Naive thymus-derived CD8-positive, alpha-beta T cell (primary cell): ENCODE results near the gene GBP4. TPM values are rescaled to one million over a fixed set of nuclear protein-coding genes. Genes with fewer than 3 reads are reported as not detected.
"Not testable (repeated sequence)": the region's sequence is repeated elsewhere in the genome, so short reads cannot be mapped to it uniquely, and the experiment has no call there.

Experiments
- ATAC-seq, 2 donors: fragments of 150-1000 bp; cut with Tn5 transposase in 1 of 2; sonication (Bioruptor Pico), chemical (Tn5 transposase) in 1 of 2; 1 replicate in 1 of 2; 2 replicates in 1 of 2; pipeline ENCODE4 v1.10.0; 2021; ENCODE audit warnings: mild to moderate bottlenecking in 2 of 2, moderate library complexity in 2 of 2
- POLR2A ChIA-PET: fragments of 350-600 bp; sonication (Branson Sonifier 250); formaldehyde crosslinking; loops from one replicate; lab custom pipeline; 2021; ENCODE audit warnings: antibody characterized with exemption; lab: Charles Lee
- DNase-seq, 10 donors: peaks; one replicate each; pipeline versions ENCODE4 v3.0.0 to v3.0.0-alpha.2; 2020 to 2022
- H3K27ac Mint-ChIP-seq, 10 donors: one replicate each; pipeline ENCODE4 v1.8.0; 2020 to 2022; ENCODE audit warnings: mild to moderate bottlenecking in 10 of 10, mixed read lengths in 10 of 10, moderate library complexity in 4 of 10, inconsistent platforms in 1 of 10
- H3K27me3 Mint-ChIP-seq, 5 donors: one replicate each; pipeline ENCODE4 v1.8.0; 2021 to 2022; ENCODE audit warnings: mixed read lengths in 5 of 5
- H3K36me3 Mint-ChIP-seq, 3 donors: one replicate each; pipeline ENCODE4 v1.8.0; 2020 to 2022; ENCODE audit warnings: mixed read lengths in 3 of 3, mild to moderate bottlenecking in 2 of 3, inconsistent platforms in 1 of 3
- H3K4me1 Mint-ChIP-seq, 4 donors: one replicate each; pipeline ENCODE4 v1.8.0; 2021 to 2022; ENCODE audit warnings: mixed read lengths in 4 of 4
- H3K4me3 Mint-ChIP-seq, 10 donors: one replicate each; pipeline ENCODE4 v1.8.0; 2020 to 2022; ENCODE audit warnings: mild to moderate bottlenecking in 10 of 10, mixed read lengths in 10 of 10, moderate library complexity in 6 of 10, inconsistent platforms in 1 of 10
- H3K9me3 Mint-ChIP-seq, 9 donors: one replicate each; pipeline ENCODE4 v1.8.0; 2020 to 2022; ENCODE audit warnings: mixed read lengths in 9 of 9, mild to moderate bottlenecking in 3 of 9, inconsistent platforms in 1 of 9, moderate library complexity in 1 of 9
- polyA plus RNA-seq, 3 donors: library from polyadenylated mRNA; unstranded; fragments of 300-500 nt; fragmentation: Illumina TruSeq; gene quantifications; one replicate each; pipeline ENCODE4 v1.2.3, GENCODE V29; 2021
- total RNA-seq, 8 experiments: library from RNA in 2 of 8; stranded (reverse) in 2 of 8; gene quantifications; one replicate each; pipeline ENCODE4 v1.2.3 and lab custom pipeline; 2021 to 2026

The GBP4 gene
- total RNA-seq (10 to 100 TPM; 23.1 to 27.2 TPM), polyA plus RNA-seq (10 to 100 TPM; 32.3 to 37.5 (median 32.4) TPM), total RNA-seq (lab: John Stamatoyannopoulos, UW) (52.0 to 280 (median 77.0) reads per million in 6 experiments)

- Mint-ChIP-seq H3K4me1 (peaks cover 20 to 81% (median 69%) of the 10 kb centered on the region in 4 donors), H3K36me3 (peaks cover 18 to 46% (median 32%) of the 10 kb centered on the region in 3 donors), H3K27me3 (no peaks in the 10 kb centered on the region), H3K4me3 (peak within 1 kb of the TSS; percentile 90 to 99 (median 96)), H3K27ac (peak within 1 kb of the TSS; percentile 93 to 100 (median 97)), H3K9me3 (peaks cover 0 to 4% (median 2%) of the 10 kb centered on the region in 9 donors)
- ATAC-seq = peak; percentile 71 to 76
- peak; percentile 5 to 65 (median 32) for DNase-seq
- POLR2A ChIA-PET = interaction anchor here (1.0 to 3.0 kb wide), 6 partner anchors 61 to 113 kb away, joined by 3 to 12 read pairs (median 3); partner anchors contain the start of genes GBP2 and GBP5
Observed at GRCh38 chr1:89198491-89199072, at the start of gene GBP4. GBP4 (minus strand) TSS chr1:89198942; CDS start chr1:89198834, 108 bp downstream.

GRCh38 chr1:89243046-89243445 is 44.3 kb upstream of the GBP4 start:
- H3K27ac Mint-ChIP-seq = no peak overlapping the region
- no peaks in the 10 kb centered on the region for H3K27me3 Mint-ChIP-seq
- H3K9me3 Mint-ChIP-seq = peaks cover 0 to 25% (median 8%) of the 10 kb centered on the region in 9 donors
- no peak for ATAC-seq
- no peak overlapping the region for H3K4me3 Mint-ChIP-seq
- peaks cover 7 to 24% (median 18%) of the 10 kb centered on the region in 4 donors for H3K4me1 Mint-ChIP-seq
- peaks cover 0 to 30% (median 15%) of the 10 kb centered on the region in 3 donors for H3K36me3 Mint-ChIP-seq
- POLR2A ChIA-PET = no interaction called here
- no peak for DNase-seq

- Mint-ChIP-seq H3K27ac (no peak overlapping the region), H3K4me3 (no peak overlapping the region), H3K27me3 (no peaks in the 10 kb centered on the region), H3K4me1 (peaks cover 0 to 1% (median 0%) of the 10 kb centered on the region in 4 donors), H3K36me3 (peaks cover 3 to 16% (median 12%) of the 10 kb centered on the region in 3 donors), H3K9me3 (peaks cover 0 to 31% (median 12%) of the 10 kb centered on the region in 9 donors)
- ATAC-seq = no peak
- no peak for DNase-seq
- POLR2A ChIA-PET = no interaction called here
Observed at GRCh38 chr1:89221341-89221740, 22.6 kb upstream of the GBP4 start.

GRCh38 chr1:89219851-89220250 is 21.1 kb upstream of the GBP4 start:
- H3K4me3 Mint-ChIP-seq, POLR2A ChIA-PET, H3K4me1 Mint-ChIP-seq, ATAC-seq, H3K27me3 Mint-ChIP-seq, DNase-seq, H3K27ac Mint-ChIP-seq: not testable (repeated sequence)
- H3K36me3 Mint-ChIP-seq = peaks cover 3 to 19% (median 12%) of the 10 kb centered on the region in 3 donors
- H3K9me3 Mint-ChIP-seq = peaks cover 0 to 16% (median 6%) of the 10 kb centered on the region in 9 donors

GRCh38 chr1:89218941-89219340 is 20.2 kb upstream of the GBP4 start:
- H3K4me1 Mint-ChIP-seq, ATAC-seq, H3K4me3 Mint-ChIP-seq, H3K27me3 Mint-ChIP-seq, DNase-seq, H3K27ac Mint-ChIP-seq, POLR2A ChIA-PET: not testable (repeated sequence)
- Mint-ChIP-seq H3K9me3 (peaks cover 0 to 12% (median 6%) of the 10 kb centered on the region in 9 donors), H3K36me3 (peaks cover 3 to 19% (median 12%) of the 10 kb centered on the region in 3 donors)

- DNase-seq = no peak
- POLR2A ChIA-PET = interaction anchor here (0.5 kb wide), 1 partner anchor 42 kb away, joined by 3 read pairs; no protein-coding TSS in a partner anchor
- H3K4me3 Mint-ChIP-seq = no peak overlapping the region
- peaks cover 0 to 2% (median 1%) of the 10 kb centered on the region in 4 donors for H3K4me1 Mint-ChIP-seq
- peaks cover 3 to 30% (median 13%) of the 10 kb centered on the region in 3 donors for H3K36me3 Mint-ChIP-seq
- ATAC-seq = no peak
- no peak overlapping the region for H3K27ac Mint-ChIP-seq
- H3K9me3 Mint-ChIP-seq = peaks cover 0 to 29% (median 11%) of the 10 kb centered on the region in 9 donors
- no peaks in the 10 kb centered on the region for H3K27me3 Mint-ChIP-seq
Observed at GRCh38 chr1:89213347-89213746, 14.6 kb upstream of the GBP4 start.

- POLR2A ChIA-PET = no interaction called here
- ATAC-seq (no peak), DNase-seq (no peak)
- peaks cover 0 to 28% (median 10%) of the 10 kb centered on the region in 9 donors for H3K9me3 Mint-ChIP-seq
- peaks cover 2 to 26% (median 11%) of the 10 kb centered on the region in 3 donors for H3K36me3 Mint-ChIP-seq
- peaks cover 0 to 2% (median 2%) of the 10 kb centered on the region in 4 donors for H3K4me1 Mint-ChIP-seq
- no peak overlapping the region for H3K4me3 Mint-ChIP-seq
- H3K27ac Mint-ChIP-seq = no peak overlapping the region
- H3K27me3 Mint-ChIP-seq = no peaks in the 10 kb centered on the region
Observed at GRCh38 chr1:89211035-89211634, 12.4 kb upstream of the GBP4 start.

- POLR2A ChIA-PET = no interaction called here
- H3K27ac Mint-ChIP-seq = peak overlapping the region in 1 of 10 donors; percentile 29
- DNase-seq = no peak
- peaks cover 2 to 18% (median 15%) of the 10 kb centered on the region in 4 donors for H3K4me1 Mint-ChIP-seq
- peaks cover 0 to 48% (median 23%) of the 10 kb centered on the region in 9 donors for H3K9me3 Mint-ChIP-seq
- peaks cover 7 to 59% (median 28%) of the 10 kb centered on the region in 3 donors for H3K36me3 Mint-ChIP-seq
- H3K27me3 Mint-ChIP-seq = no peaks in the 10 kb centered on the region
- no peak for ATAC-seq
- no peak overlapping the region for H3K4me3 Mint-ChIP-seq
Observed at GRCh38 chr1:89206373-89206772, 7.6 kb upstream of the GBP4 start.

GRCh38 chr1:89203166-89203565 is 4.4 kb upstream of the GBP4 start:
- H3K36me3 Mint-ChIP-seq = peaks cover 7 to 51% (median 22%) of the 10 kb centered on the region in 3 donors
- DNase-seq (no peak), ATAC-seq (no peak)
- peaks cover 0 to 33% (median 14%) of the 10 kb centered on the region in 9 donors for H3K9me3 Mint-ChIP-seq
- H3K27ac Mint-ChIP-seq = peak overlapping the region in 3 of 10 donors; percentile 64 to 98 (median 69)
- H3K27me3 Mint-ChIP-seq = no peaks in the 10 kb centered on the region
- POLR2A ChIA-PET = no interaction called here
- H3K4me3 Mint-ChIP-seq = no peak overlapping the region
- peaks cover 10 to 42% (median 30%) of the 10 kb centered on the region in 4 donors for H3K4me1 Mint-ChIP-seq

- POLR2A ChIA-PET = no interaction called here
- H3K36me3 Mint-ChIP-seq = peaks cover 11 to 49% (median 17%) of the 10 kb centered on the region in 3 donors
- no peak for DNase-seq
- peak; percentile 24 to 30 for ATAC-seq
- peaks cover 13 to 55% (median 46%) of the 10 kb centered on the region in 4 donors for H3K4me1 Mint-ChIP-seq
- H3K27me3 Mint-ChIP-seq = no peaks in the 10 kb centered on the region
- peak overlapping the region; percentile 80 to 100 (median 92) for H3K27ac Mint-ChIP-seq
- H3K4me3 Mint-ChIP-seq = peak overlapping the region; percentile 40 to 99 (median 95)
- H3K9me3 Mint-ChIP-seq = peaks cover 0 to 27% (median 11%) of the 10 kb centered on the region in 9 donors
Observed at GRCh38 chr1:89201106-89201794, 2.5 kb upstream of the GBP4 start.

GRCh38 chr1:89200663-89201062 is 1.9 kb upstream of the GBP4 start:
- Mint-ChIP-seq H3K27ac (peak overlapping the region; percentile 80 to 100 (median 92)), H3K9me3 (peaks cover 0 to 25% (median 11%) of the 10 kb centered on the region in 9 donors), H3K4me1 (peaks cover 13 to 60% (median 50%) of the 10 kb centered on the region in 4 donors), H3K36me3 (peaks cover 16 to 48% (median 17%) of the 10 kb centered on the region in 3 donors), H3K27me3 (no peaks in the 10 kb centered on the region), H3K4me3 (peak overlapping the region; percentile 40 to 99 (median 95))
- peak; percentile 56 to 85 for ATAC-seq
- POLR2A ChIA-PET = interaction anchor here (0.9 to 1.0 kb wide), 2 partner anchors 68 to 74 kb away, joined by 3 read pairs; no protein-coding TSS in a partner anchor
- DNase-seq = peak in 4 of 10 donors; percentile 16 to 66 (median 48)

GRCh38 chr1:89199525-89200031 is 836 bp upstream of the GBP4 start:
- DNase-seq = no peak

More at GRCh38 chr1:89199525-89200031, 836 bp upstream of the GBP4 start:
- Mint-ChIP-seq H3K4me3 (peak overlapping the region; percentile 90 to 99 (median 96)), H3K36me3 (peaks cover 22 to 46% (median 26%) of the 10 kb centered on the region in 3 donors), H3K27ac (peak overlapping the region; percentile 93 to 100 (median 97)), H3K9me3 (peaks cover 0 to 14% (median 8%) of the 10 kb centered on the region in 9 donors), H3K4me1 (peaks cover 18 to 71% (median 61%) of the 10 kb centered on the region in 4 donors), H3K27me3 (no peaks in the 10 kb centered on the region)
- POLR2A ChIA-PET = interaction anchor here (0.6 to 3.0 kb wide), 6 partner anchors 60 to 233 kb away, joined by 3 to 12 read pairs (median 4); partner anchors contain the start of genes GBP1 and GBP2
- ATAC-seq = no peak
